ENCODE data around the gene SYT5.

SYT5 gene

GRCh38 chr19:55131421-55131820, 48.7 kb downstream of the SYT5 start:
- H3K4me3 ChIP-seq (replicated peaks; ENCODE audit: low read depth, low read length) = no peak overlapping the region
- TF ChIP-seq CTCF (IDR thresholded peaks at IDR 0.05; ENCODE audit: low read depth, low read length, missing control alignments) = no peak
- DNase-seq (ENCODE audit: extremely low read depth, low read depth) = no peak
